HFFc6 (cell line): ENCODE measurements around the gene NR2C1. TPM values are rescaled to one million over a fixed set of nuclear protein-coding genes. Genes with fewer than 3 reads are reported as not detected.
A peak's percentile ranks its signal among the peaks of the same experiment; 100 is the strongest.

ENCODE experiments used
- DNase-seq: peaks from one replicate; pipeline ENCODE4 v3.0.0-alpha.2; 2018
- H3K27ac Mint-ChIP-seq: 2 replicates; pipeline ENCODE4 v1.8.0; 2020; ENCODE audit warnings: mild to moderate bottlenecking, mixed read lengths
- H3K27me3 Mint-ChIP-seq: 2 replicates; pipeline ENCODE4 v1.8.0; 2021; ENCODE audit warnings: mild to moderate bottlenecking, moderate library complexity, mixed read lengths; ENCODE audit not compliant: insufficient read depth
- H3K36me3 Mint-ChIP-seq: 2 replicates; pipeline ENCODE4 v1.8.0; 2021; ENCODE audit warnings: low read depth, mixed read lengths
- H3K4me1 Mint-ChIP-seq: 2 replicates; pipeline ENCODE4 v1.8.0; 2020; ENCODE audit warnings: low read depth, mixed read lengths
- H3K4me3 Mint-ChIP-seq: 2 replicates; pipeline ENCODE4 v1.8.0; 2020; ENCODE audit warnings: mild to moderate bottlenecking, moderate library complexity, mixed read lengths
- H3K9me3 Mint-ChIP-seq: 2 replicates; pipeline ENCODE4 v1.8.0; 2020; ENCODE audit warnings: mild to moderate bottlenecking, mixed read lengths
- total RNA-seq, 6 experiments: library from RNA; stranded (reverse); fragmentation: NEBNext Ultra II Directional; extraction: Animal tissue kit (Norgen Biotek cat#: 25700); gene quantifications; 2 replicates in 1 of 6; 3 replicates in 5 of 6; pipeline ENCODE4 v1.2.3, GENCODE V29; 2021
- TF ChIP-seq, protein P1 (sequence below): fragments of 200-600 bp; sonication (generic); IDR thresholded peaks from 2 replicates; pipeline ENCODE4 v1.5.0; 2021; ENCODE audit warnings: antibody characterized with exemption, mild to moderate bottlenecking

The NR2C1 gene
- total RNA-seq, 6 experiments from 2014 or later, result 15.3 to 25.8 (median 19.7) TPM

DNA sequence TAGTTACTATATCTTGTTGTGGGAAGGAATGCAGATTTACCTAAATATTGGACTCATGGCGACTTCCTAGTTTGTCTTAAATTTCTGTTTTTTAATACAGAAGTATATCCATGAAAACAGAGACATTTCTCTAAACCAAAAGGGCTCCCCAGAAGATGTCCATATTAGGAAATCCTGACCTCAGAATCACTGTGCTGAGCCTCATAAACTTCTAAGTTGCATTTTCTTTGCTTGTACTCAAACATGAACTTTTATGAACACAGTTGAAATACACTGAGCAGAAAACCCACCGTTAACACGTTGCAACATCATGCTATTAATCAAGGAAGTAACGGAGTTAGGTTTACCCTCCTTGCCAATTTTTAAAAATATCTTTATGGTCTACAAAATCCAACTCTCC is 42.9 kb upstream of the NR2C1 start:
- H3K27ac Mint-ChIP-seq, result peak overlapping the region; percentile 73; the same call in 1 of the 2 replicates
- TF ChIP-seq, protein P1, sequence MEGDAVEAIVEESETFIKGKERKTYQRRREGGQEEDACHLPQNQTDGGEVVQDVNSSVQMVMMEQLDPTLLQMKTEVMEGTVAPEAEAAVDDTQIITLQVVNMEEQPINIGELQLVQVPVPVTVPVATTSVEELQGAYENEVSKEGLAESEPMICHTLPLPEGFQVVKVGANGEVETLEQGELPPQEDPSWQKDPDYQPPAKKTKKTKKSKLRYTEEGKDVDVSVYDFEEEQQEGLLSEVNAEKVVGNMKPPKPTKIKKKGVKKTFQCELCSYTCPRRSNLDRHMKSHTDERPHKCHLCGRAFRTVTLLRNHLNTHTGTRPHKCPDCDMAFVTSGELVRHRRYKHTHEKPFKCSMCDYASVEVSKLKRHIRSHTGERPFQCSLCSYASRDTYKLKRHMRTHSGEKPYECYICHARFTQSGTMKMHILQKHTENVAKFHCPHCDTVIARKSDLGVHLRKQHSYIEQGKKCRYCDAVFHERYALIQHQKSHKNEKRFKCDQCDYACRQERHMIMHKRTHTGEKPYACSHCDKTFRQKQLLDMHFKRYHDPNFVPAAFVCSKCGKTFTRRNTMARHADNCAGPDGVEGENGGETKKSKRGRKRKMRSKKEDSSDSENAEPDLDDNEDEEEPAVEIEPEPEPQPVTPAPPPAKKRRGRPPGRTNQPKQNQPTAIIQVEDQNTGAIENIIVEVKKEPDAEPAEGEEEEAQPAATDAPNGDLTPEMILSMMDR, result no peak
- peak overlapping the region; percentile 1; the same call in 1 of the 2 replicates for H3K4me3 Mint-ChIP-seq
- no peaks in the 10 kb centered on the region for H3K27me3 Mint-ChIP-seq
- DNase-seq, result peak; percentile 17
- peaks cover 5% of the 10 kb centered on the region for H3K36me3 Mint-ChIP-seq
- no peaks in the 10 kb centered on the region for H3K9me3 Mint-ChIP-seq
- H3K4me1 Mint-ChIP-seq, result peaks cover 49% of the 10 kb centered on the region

DNA sequence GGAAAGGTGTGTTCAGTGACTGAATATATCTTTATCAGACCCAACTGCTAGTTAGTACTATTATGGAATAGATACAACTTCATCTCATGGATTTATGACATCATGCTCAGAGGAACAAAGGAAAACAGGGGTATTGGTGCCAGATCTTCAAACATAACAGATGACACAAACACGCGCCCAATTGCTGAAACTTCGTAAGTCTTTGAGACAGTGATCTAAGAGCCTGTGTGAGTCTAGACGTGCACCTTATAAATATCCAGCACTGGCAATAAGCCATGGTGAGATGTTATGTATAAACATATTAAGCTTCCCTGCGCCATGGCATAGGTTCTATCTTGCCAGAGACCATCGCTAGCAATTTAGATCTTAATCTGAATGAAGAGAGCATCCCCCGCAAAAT is 42.2 kb upstream of the NR2C1 start:
- Mint-ChIP-seq H3K4me1 (peaks cover 49% of the 10 kb centered on the region), H3K27ac (no peak overlapping the region), H3K36me3 (peaks cover 8% of the 10 kb centered on the region), H3K4me3 (no peak overlapping the region), H3K9me3 (no peaks in the 10 kb centered on the region), H3K27me3 (no peaks in the 10 kb centered on the region; the same call in 1 of the 2 replicates)
- TF ChIP-seq, protein P1, result no peak
- DNase-seq, result no peak

DNA sequence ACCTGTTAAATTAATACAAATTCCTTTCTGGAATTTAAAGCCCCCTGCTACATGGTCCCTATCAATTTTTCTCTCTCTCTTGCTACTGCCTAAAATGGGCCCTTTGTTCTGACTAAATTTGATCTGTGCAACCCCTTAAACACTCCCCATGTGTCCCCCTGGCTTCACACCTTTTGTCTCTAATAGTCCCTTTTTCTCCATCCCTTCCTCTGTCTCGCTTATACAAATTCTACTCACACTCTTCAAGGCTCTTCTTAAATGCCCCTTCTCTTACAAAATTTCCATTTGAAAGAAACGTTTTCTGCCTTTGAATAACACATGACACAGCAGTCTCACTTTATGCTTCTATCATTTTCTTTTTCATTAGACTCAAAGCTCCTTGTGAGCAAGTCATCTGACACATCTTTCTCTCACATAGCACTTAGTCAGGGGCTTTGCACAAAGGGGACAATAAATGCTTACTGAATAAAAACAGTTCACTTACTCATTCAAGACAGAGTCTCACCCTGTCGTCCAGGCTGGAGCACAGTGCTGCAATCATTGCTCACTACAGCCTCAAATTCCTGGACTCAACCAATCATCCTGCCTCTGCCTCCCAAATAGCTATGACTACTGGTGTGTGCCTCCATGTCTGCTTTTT is 41.5 kb upstream of the NR2C1 start:
- Mint-ChIP-seq H3K36me3 (peaks cover 10% of the 10 kb centered on the region), H3K9me3 (no peaks in the 10 kb centered on the region), H3K27me3 (no peaks in the 10 kb centered on the region; the same call in 1 of the 2 replicates), H3K27ac (peak overlapping the region; percentile 43; the same call in 1 of the 2 replicates), H3K4me3 (no peak overlapping the region), H3K4me1 (peaks cover 49% of the 10 kb centered on the region)
- TF ChIP-seq, protein P1, result no peak
- DNase-seq, result no peak

DNA sequence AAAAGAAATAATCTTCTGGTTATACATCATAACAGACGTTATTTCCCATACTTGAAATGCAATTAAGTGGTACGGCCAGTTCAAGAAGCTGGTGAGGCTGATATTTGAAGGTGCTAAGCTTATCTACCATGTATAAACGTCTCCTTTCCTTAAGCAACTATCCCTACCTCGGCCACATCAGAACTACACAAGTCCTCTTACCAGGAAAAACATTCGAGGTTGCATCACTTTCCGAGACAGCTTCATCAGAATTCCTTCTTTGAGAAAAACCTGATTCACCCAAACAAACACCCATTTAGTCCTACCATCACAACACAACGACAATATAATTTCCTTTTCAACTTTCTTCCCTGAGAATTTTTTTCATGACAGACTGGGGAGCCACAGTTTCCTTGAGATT is 33.9 kb upstream of the NR2C1 start:
- H3K27ac Mint-ChIP-seq, result no peak overlapping the region
- H3K36me3 Mint-ChIP-seq, result peaks cover 29% of the 10 kb centered on the region; the same call in 1 of the 2 replicates
- DNase-seq, result no peak
- peaks cover 25% of the 10 kb centered on the region for H3K4me1 Mint-ChIP-seq
- H3K4me3 Mint-ChIP-seq, result no peak overlapping the region
- no peaks in the 10 kb centered on the region for H3K9me3 Mint-ChIP-seq
- no peaks in the 10 kb centered on the region; the same call in none of the 2 replicates for H3K27me3 Mint-ChIP-seq
- TF ChIP-seq, protein P1, result no peak

DNA sequence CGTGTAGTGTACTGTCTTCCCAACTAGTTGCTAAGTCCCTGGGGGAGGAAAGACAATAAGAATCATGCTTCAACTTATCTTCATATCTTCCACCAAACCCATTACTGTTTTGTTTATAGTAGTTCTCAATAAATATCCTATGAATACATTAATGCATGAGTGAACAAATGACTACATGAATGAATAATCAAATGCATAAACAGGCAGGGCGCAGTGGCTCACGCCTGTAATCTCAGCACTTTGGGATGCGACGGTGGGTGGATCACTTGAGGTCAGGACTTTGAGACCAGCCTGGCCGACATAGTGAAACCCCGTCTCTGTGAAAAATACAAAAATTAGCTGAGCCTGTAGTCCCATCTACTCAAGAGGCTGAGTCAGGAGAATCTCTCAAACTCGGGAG is 32.1 kb upstream of the NR2C1 start:
- TF ChIP-seq, protein P1, result no peak
- H3K27me3 Mint-ChIP-seq, result no peaks in the 10 kb centered on the region; the same call in 1 of the 2 replicates
- H3K9me3 Mint-ChIP-seq, result no peaks in the 10 kb centered on the region
- DNase-seq, result no peak
- no peak overlapping the region for H3K4me3 Mint-ChIP-seq
- peaks cover 28% of the 10 kb centered on the region; the same call in 1 of the 2 replicates for H3K36me3 Mint-ChIP-seq
- H3K27ac Mint-ChIP-seq, result no peak overlapping the region
- peaks cover 26% of the 10 kb centered on the region for H3K4me1 Mint-ChIP-seq
